Measurements from ENCODE around the gene KCNMB2. TPM values are rescaled to one million over a fixed set of nuclear protein-coding genes. Genes with fewer than 3 reads are reported as not detected.

KCNMB2 gene
- total RNA-seq, 6 experiments from 2014 or later: not detected

- H3K9me3 ChIP-seq: no peaks in the 10 kb centered on the region
Observed at GRCh38 chr3:178603735-178604134, 67.5 kb downstream of the KCNMB2 start.

GRCh38 chr3:178618197-178618596 is 82.0 kb downstream of the KCNMB2 start:
- Histone ChIP-seq H3K9me3 (no peaks in the 10 kb centered on the region), H3K4me3 (no peak overlapping the region), H3K27ac (no peak overlapping the region), H3K36me3 (no peaks in the 10 kb centered on the region), H3K27me3 (no peaks in the 10 kb centered on the region), H3K4me1 (no peaks in the 10 kb centered on the region)
- TF ChIP-seq CTCF (IDR thresholded peaks at IDR 0.05) (no peak), POLR2A (IDR thresholded peaks at IDR 0.05) (no peak)
- 36% methylated on average over 3 of the region's 3 CpGs for WGBS (ENCODE audit: insufficient coverage, low coverage, low lambda C conversion rate, missing lambda C conversion rate)
- DNase-seq: no peak
- intact Hi-C loops (cut with DNase I): no loop called here
- no peak for ATAC-seq

More at GRCh38 chr3:178603735-178604134, 67.5 kb downstream of the KCNMB2 start:
- no peak for ATAC-seq
- Histone ChIP-seq H3K27me3 (no peaks in the 10 kb centered on the region), H3K4me1 (no peaks in the 10 kb centered on the region), H3K4me3 (no peak overlapping the region), H3K27ac (no peak overlapping the region), H3K36me3 (no peaks in the 10 kb centered on the region)
- WGBS (ENCODE audit: insufficient coverage, low coverage, low lambda C conversion rate, missing lambda C conversion rate): no CpG with 5 or more reads among the region's 1 CpG
- no peak for DNase-seq
- intact Hi-C loops (cut with DNase I): no loop called here
- TF ChIP-seq CTCF (IDR thresholded peaks at IDR 0.05): no peak
- TF ChIP-seq POLR2A (IDR thresholded peaks at IDR 0.05): no peak

GRCh38 chr3:178618896-178619295 is 82.7 kb downstream of the KCNMB2 start:
- no peak for TF ChIP-seq POLR2A (IDR thresholded peaks at IDR 0.05)
- no peak for TF ChIP-seq CTCF (IDR thresholded peaks at IDR 0.05)
- DNase-seq (no peak), ATAC-seq (no peak)
- WGBS (ENCODE audit: insufficient coverage, low coverage, low lambda C conversion rate, missing lambda C conversion rate): 78% methylated on average over 2 of the region's 2 CpGs
- Histone ChIP-seq H3K27ac (no peak overlapping the region), H3K4me3 (no peak overlapping the region), H3K4me1 (no peaks in the 10 kb centered on the region), H3K27me3 (no peaks in the 10 kb centered on the region), H3K9me3 (no peaks in the 10 kb centered on the region), H3K36me3 (no peaks in the 10 kb centered on the region)
- intact Hi-C loops (cut with DNase I): no loop called here

- no peak overlapping the region for H3K27ac ChIP-seq
- no peak for TF ChIP-seq POLR2A (IDR thresholded peaks at IDR 0.05)
- TF ChIP-seq CTCF (IDR thresholded peaks at IDR 0.05): no peak
- intact Hi-C loops (cut with DNase I): no loop called here
- 51% methylated on average over 3 of the region's 3 CpGs for WGBS (ENCODE audit: insufficient coverage, low coverage, low lambda C conversion rate, missing lambda C conversion rate)
- no peak overlapping the region for H3K4me3 ChIP-seq
- no peaks in the 10 kb centered on the region for H3K9me3 ChIP-seq
- ATAC-seq: no peak
- no peaks in the 10 kb centered on the region for H3K27me3 ChIP-seq
- no peaks in the 10 kb centered on the region for H3K4me1 ChIP-seq
- DNase-seq: no peak
- H3K36me3 ChIP-seq: no peaks in the 10 kb centered on the region
Observed at GRCh38 chr3:178623666-178624255, 87.5 kb downstream of the KCNMB2 start.

- no peak overlapping the region for H3K4me3 ChIP-seq
- TF ChIP-seq CTCF (IDR thresholded peaks at IDR 0.05) (no peak), POLR2A (IDR thresholded peaks at IDR 0.05) (no peak)
- H3K27me3 ChIP-seq: no peaks in the 10 kb centered on the region
- DNase-seq (no peak), ATAC-seq (no peak)
- no peaks in the 10 kb centered on the region for H3K4me1 ChIP-seq
- H3K9me3 ChIP-seq: no peaks in the 10 kb centered on the region
- no peaks in the 10 kb centered on the region for H3K36me3 ChIP-seq
- no peak overlapping the region for H3K27ac ChIP-seq
- intact Hi-C loops (cut with DNase I): no loop called here
Observed at GRCh38 chr3:178624276-178624675, 88.0 kb downstream of the KCNMB2 start.

Measured in right lobe of liver (tissue), 6 donors.